CD4-positive, alpha-beta T cell treated with Interleukin-1 beta for 1 hour (primary cell): ENCODE results near the gene PTPRD.
"Not testable (repeated sequence)": the region's sequence is repeated elsewhere in the genome, so short reads cannot be mapped to it uniquely, and the experiment has no call there.

Experiments used
- DNase-seq, 2 donors: peaks; one replicate each; pipeline ENCODE4 v3.0.0-alpha.2; 2020 to 2022

The PTPRD gene

GRCh38 chr9:8697565-8697964, 1915.2 kb downstream of the PTPRD start:
- not testable (repeated sequence) for DNase-seq

GRCh38 chr9:8696516-8696915, 1916.3 kb downstream of the PTPRD start:
- no peak for DNase-seq

GRCh38 chr9:8694983-8695588, 1917.7 kb downstream of the PTPRD start:
- DNase-seq, result no peak

- DNase-seq, result no peak
Measured at GRCh38 chr9:8693464-8693863, 1919.3 kb downstream of the PTPRD start.

- DNase-seq, result no peak
Measured at GRCh38 chr9:8686516-8686915, 1926.3 kb downstream of the PTPRD start.

GRCh38 chr9:8685825-8686224, 1927.0 kb downstream of the PTPRD start:
- no peak for DNase-seq

- DNase-seq, result no peak
Measured at GRCh38 chr9:8684978-8685708, 1927.7 kb downstream of the PTPRD start.

GRCh38 chr9:8683496-8683895, 1929.3 kb downstream of the PTPRD start:
- no peak for DNase-seq

GRCh38 chr9:8680658-8681057, 1932.1 kb downstream of the PTPRD start:
- DNase-seq, result no peak

GRCh38 chr9:8680157-8680556, 1932.6 kb downstream of the PTPRD start:
- DNase-seq, result no peak

GRCh38 chr9:8679371-8679822, 1933.4 kb downstream of the PTPRD start:
- no peak for DNase-seq

GRCh38 chr9:8677741-8678140, 1935.1 kb downstream of the PTPRD start:
- DNase-seq, result no peak

GRCh38 chr9:8674536-8674935, 1938.3 kb downstream of the PTPRD start:
- no peak for DNase-seq

GRCh38 chr9:8673830-8674229, 1939.0 kb downstream of the PTPRD start:
- no peak for DNase-seq

GRCh38 chr9:8670751-8671150, 1942.1 kb downstream of the PTPRD start:
- DNase-seq, result no peak

GRCh38 chr9:8668751-8669150, 1944.1 kb downstream of the PTPRD start:
- no peak for DNase-seq

GRCh38 chr9:8668231-8668630, 1944.6 kb downstream of the PTPRD start:
- no peak for DNase-seq

- no peak for DNase-seq
Measured at GRCh38 chr9:8666060-8666459, 1946.7 kb downstream of the PTPRD start.

- peak; percentile 11 to 43 for DNase-seq
Measured at GRCh38 chr9:8660383-8660782, 1952.4 kb downstream of the PTPRD start.

- DNase-seq, result no peak
Measured at GRCh38 chr9:8659108-8659507, 1953.7 kb downstream of the PTPRD start.

- DNase-seq, result no peak
Measured at GRCh38 chr9:8655071-8655470, 1957.7 kb downstream of the PTPRD start.

GRCh38 chr9:8653855-8654254, 1958.9 kb downstream of the PTPRD start:
- no peak for DNase-seq

GRCh38 chr9:8653111-8653510, 1959.7 kb downstream of the PTPRD start:
- DNase-seq, result no peak

- DNase-seq, result no peak
Measured at GRCh38 chr9:8652255-8652654, 1960.5 kb downstream of the PTPRD start.

- DNase-seq, result no peak
Measured at GRCh38 chr9:8651846-8652215, 1961.0 kb downstream of the PTPRD start.
